Measurements from ENCODE around the gene ACAP2.

DNA sequence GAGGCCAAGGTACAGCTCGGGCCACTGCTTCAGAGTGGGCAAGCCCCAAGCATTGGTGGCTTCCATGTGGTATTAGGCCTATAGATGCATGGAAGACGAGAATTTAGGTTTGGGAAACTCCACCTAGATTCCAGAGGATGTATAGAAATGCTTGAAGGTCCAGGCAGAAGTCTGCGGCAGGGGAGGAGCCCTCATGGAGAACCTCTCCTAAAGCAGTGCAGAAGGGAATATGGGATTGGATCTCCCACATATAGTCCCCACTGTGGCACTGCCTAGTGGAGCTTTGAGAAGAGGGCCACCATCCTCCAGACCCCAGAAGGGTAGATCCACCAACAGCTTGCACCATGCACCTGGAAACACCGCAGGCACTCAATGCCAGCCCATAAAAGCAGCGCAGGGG, 123.8 kb downstream of the ACAP2 start:
- TF ChIP-seq, protein P1, sequence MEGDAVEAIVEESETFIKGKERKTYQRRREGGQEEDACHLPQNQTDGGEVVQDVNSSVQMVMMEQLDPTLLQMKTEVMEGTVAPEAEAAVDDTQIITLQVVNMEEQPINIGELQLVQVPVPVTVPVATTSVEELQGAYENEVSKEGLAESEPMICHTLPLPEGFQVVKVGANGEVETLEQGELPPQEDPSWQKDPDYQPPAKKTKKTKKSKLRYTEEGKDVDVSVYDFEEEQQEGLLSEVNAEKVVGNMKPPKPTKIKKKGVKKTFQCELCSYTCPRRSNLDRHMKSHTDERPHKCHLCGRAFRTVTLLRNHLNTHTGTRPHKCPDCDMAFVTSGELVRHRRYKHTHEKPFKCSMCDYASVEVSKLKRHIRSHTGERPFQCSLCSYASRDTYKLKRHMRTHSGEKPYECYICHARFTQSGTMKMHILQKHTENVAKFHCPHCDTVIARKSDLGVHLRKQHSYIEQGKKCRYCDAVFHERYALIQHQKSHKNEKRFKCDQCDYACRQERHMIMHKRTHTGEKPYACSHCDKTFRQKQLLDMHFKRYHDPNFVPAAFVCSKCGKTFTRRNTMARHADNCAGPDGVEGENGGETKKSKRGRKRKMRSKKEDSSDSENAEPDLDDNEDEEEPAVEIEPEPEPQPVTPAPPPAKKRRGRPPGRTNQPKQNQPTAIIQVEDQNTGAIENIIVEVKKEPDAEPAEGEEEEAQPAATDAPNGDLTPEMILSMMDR (conservative IDR thresholded peaks at IDR 0.05; ENCODE audit: low read length): no peak
- no peak for TF ChIP-seq EZH2phosphoT487 (IDR thresholded peaks at IDR 0.05; ENCODE audit: borderline replicate concordance, low read depth, low read length)

All from OCI-LY7 (cell line).